ENCODE data around the gene TTC36. TPM values are rescaled to one million over a fixed set of nuclear protein-coding genes. Genes with fewer than 3 reads are reported as not detected.

Gene TTC36
- total RNA-seq, 1 experiment from 2014 or later, result 1.6 TPM

DNA sequence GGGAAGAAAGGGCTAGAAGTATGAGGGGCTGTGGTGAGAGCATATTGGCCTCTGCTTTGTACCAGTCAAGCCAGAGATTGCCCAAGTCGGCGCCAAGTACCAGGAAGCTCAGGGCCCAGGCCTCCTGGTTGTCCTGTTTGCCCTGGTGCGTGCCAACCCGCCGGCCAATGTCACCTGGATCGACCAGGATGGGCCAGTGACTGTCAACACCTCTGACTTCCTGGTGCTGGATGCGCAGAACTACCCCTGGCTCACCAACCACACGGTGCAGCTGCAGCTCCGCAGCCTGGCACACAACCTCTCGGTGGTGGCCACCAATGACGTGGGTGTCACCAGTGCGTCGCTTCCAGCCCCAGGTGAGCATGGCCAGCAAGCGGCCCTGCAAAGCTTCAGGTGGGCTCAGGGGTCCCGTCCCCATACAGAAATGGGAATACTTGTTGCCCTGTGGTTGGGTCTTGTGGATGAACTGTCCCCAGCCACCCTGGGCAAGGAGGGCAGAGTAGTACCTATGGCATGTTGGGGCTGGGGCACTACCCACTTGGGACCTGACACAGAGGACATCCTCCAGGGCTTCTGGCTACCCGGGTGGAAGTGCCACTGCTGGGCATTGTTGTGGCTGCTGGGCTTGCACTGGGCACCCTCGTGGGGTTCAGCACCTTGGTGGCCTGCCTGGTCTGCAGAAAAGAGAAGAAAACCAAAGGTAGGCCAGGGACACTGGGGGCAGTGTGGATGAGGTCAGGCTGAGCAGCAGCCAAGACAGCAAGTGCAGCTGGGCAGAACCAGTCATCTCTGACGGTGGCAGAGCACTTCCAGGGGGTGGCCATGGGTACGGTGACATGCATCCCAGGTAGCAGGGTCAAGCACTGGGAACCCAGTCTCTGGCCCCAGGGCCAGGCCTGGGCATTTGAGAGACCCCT, 5.8 kb downstream of the TTC36 start:
- TF ChIP-seq, protein P1, sequence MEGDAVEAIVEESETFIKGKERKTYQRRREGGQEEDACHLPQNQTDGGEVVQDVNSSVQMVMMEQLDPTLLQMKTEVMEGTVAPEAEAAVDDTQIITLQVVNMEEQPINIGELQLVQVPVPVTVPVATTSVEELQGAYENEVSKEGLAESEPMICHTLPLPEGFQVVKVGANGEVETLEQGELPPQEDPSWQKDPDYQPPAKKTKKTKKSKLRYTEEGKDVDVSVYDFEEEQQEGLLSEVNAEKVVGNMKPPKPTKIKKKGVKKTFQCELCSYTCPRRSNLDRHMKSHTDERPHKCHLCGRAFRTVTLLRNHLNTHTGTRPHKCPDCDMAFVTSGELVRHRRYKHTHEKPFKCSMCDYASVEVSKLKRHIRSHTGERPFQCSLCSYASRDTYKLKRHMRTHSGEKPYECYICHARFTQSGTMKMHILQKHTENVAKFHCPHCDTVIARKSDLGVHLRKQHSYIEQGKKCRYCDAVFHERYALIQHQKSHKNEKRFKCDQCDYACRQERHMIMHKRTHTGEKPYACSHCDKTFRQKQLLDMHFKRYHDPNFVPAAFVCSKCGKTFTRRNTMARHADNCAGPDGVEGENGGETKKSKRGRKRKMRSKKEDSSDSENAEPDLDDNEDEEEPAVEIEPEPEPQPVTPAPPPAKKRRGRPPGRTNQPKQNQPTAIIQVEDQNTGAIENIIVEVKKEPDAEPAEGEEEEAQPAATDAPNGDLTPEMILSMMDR (conservative IDR thresholded peaks at IDR 0.05), result no peak
- H2BK12ac ChIP-seq (ENCODE audit: insufficient read length, low read depth, low read length), result no peak overlapping the region
- Mint-ChIP-seq H3K36me3 (ENCODE audit: insufficient read depth in 1 of 3, low read depth in 3 of 3) (peaks cover 0 to 7% (median 0%) of the 10 kb centered on the region in 3 experiments; a peak in 5 of 7 replicates), H3K9me3 (no peaks in the 10 kb centered on the region), H3K4me1 (peaks cover 25 to 28% of the 10 kb centered on the region in 2 experiments), H3K4me3 (peak overlapping the region in 1 of 2 experiments; percentile 86; a peak in 2 of 5 replicates), H3K27me3 (ENCODE audit: low read depth) (peaks cover 5% of the 10 kb centered on the region; the same call in 1 of the 2 replicates), H3K27ac (no peak overlapping the region)
- no peak for DNase-seq
- no peaks in the 10 kb centered on the region for H4K20me1 ChIP-seq (ENCODE audit: control insufficient read depth, insufficient read depth, insufficient read length)
- no peak overlapping the region for H3K56ac ChIP-seq (ENCODE audit: insufficient read length, low read depth, low read length)
- H2BK20ac ChIP-seq (ENCODE audit: low read depth, low read length, poor library complexity, severe bottlenecking), result no peak overlapping the region
- WGBS (ENCODE audit: extremely low coverage, insufficient read length, low lambda C conversion rate), result no CpG with 5 or more reads among the region's 19 CpGs
- H3K27me3 ChIP-seq (ENCODE audit: insufficient read depth, low read length), result no peaks in the 10 kb centered on the region
- H4K5ac ChIP-seq (ENCODE audit: insufficient read length, low read depth, low read length), result no peak overlapping the region
- no peak overlapping the region for H3K4me2 ChIP-seq (ENCODE audit: insufficient read depth, insufficient read length, low read length)
- no peak overlapping the region for H2AK5ac ChIP-seq (ENCODE audit: insufficient read length, low read length)
- no peak overlapping the region for H3T11ph ChIP-seq (ENCODE audit: low read length)
- H3K14ac ChIP-seq (ENCODE audit: insufficient read depth, low read length), result no peak overlapping the region
- no peak overlapping the region for H3K27ac ChIP-seq (ENCODE audit: insufficient read length, low read depth, low read length)
- no peak overlapping the region for H3K18ac ChIP-seq (ENCODE audit: insufficient read length, low read depth, low read length)
- no peak overlapping the region for H4K8ac ChIP-seq (replicated peaks; ENCODE audit: insufficient read length, low read depth, low read length)
- no peaks in the 10 kb centered on the region for H3K79me1 ChIP-seq (ENCODE audit: insufficient read depth, low read depth, low read length, poor library complexity, severe bottlenecking)
- H3K4me1 ChIP-seq (ENCODE audit: insufficient read depth, low read length), result no peaks in the 10 kb centered on the region; the same call in 1 of the 2 replicates
- no peaks in the 10 kb centered on the region for H3K9me3 ChIP-seq (ENCODE audit: control insufficient read depth, low read depth, low read length)
- no peak overlapping the region for H2BK5ac ChIP-seq (ENCODE audit: insufficient read length, low read length)
- H3K4ac ChIP-seq (ENCODE audit: low read depth, low read length), result no peak overlapping the region
- no peak overlapping the region for H2BK120ac ChIP-seq (ENCODE audit: low read depth, low read length, poor library complexity, severe bottlenecking)
- peaks cover 10% of the 10 kb centered on the region for H3K23me2 ChIP-seq (ENCODE audit: insufficient read length, low read depth, low read length, poor library complexity, severe bottlenecking)
- no peak overlapping the region for H3K9ac ChIP-seq (ENCODE audit: extremely low read depth, insufficient read length, low read length)
- no peaks in the 10 kb centered on the region for H3K79me2 ChIP-seq (ENCODE audit: insufficient read depth, low read length)
- H2AFZ ChIP-seq (ENCODE audit: low read length), result no peak overlapping the region
- H3K23ac ChIP-seq (ENCODE audit: insufficient read length, low read depth, low read length), result no peak overlapping the region
- H2BK15ac ChIP-seq (ENCODE audit: low read depth, low read length), result no peak overlapping the region
- no peak overlapping the region for H4K91ac ChIP-seq (ENCODE audit: insufficient read length, low read depth, low read length)
